ENCODE results near the gene PALLD. TPM values are rescaled to one million over a fixed set of nuclear protein-coding genes. Genes with fewer than 3 reads are reported as not detected.

PALLD gene
- total RNA-seq, 1 experiment from 2014 or later: 23.7 TPM

DNA sequence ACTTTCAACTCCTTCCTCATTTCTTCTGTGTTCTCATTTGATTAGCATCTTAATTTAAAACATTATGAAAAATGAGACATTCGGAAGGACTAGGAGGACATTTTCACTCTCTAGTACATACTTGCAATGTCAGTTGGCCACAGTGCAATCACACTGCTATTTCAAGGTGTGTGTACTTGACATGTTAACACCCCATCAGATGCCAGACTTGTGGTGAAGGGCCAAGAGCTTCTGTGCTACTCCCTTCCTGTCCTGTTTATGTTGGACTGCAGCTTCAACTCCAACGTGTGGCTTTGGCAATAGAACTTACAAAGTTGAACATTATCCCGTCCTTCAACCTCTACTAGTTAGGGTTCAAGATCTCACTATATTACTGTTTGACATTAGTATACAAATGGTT is 221.0 kb downstream of the PALLD start:
- CTCF ChIA-PET: no interaction called here
- Mint-ChIP-seq H3K4me1 (peaks cover 20% of the 10 kb centered on the region), H3K9me3 (peaks cover 5% of the 10 kb centered on the region), H3K36me3 (no peaks in the 10 kb centered on the region), H3K4me3 (no peak overlapping the region), H3K27me3 (ENCODE audit: low read depth) (peaks cover 18% of the 10 kb centered on the region), H3K27ac (no peak overlapping the region)
- ATAC-seq: no peak
- no peak for DNase-seq (ENCODE audit: low spot score)
- POLR2A ChIA-PET: no interaction called here
- no peak for TF ChIP-seq ETV6 (CRISPR knock-in tag; IDR thresholded peaks at IDR 0.05)
- no peak for TF ChIP-seq HMGXB4 (CRISPR knock-in tag; IDR thresholded peaks at IDR 0.05)
- TF ChIP-seq ZNF416 (CRISPR knock-in tag; IDR thresholded peaks at IDR 0.05): no peak
- TF ChIP-seq SP1 (CRISPR knock-in tag; conservative IDR thresholded peaks at IDR 0.05): no peak
- no peak for TF ChIP-seq PRRX2 (CRISPR knock-in tag; IDR thresholded peaks at IDR 0.05)
- TF ChIP-seq ERG (CRISPR knock-in tag; IDR thresholded peaks at IDR 0.05): no peak
- no peak for TF ChIP-seq ESRRA (CRISPR knock-in tag; IDR thresholded peaks at IDR 0.05; ENCODE audit: borderline replicate concordance)
- no peak for TF ChIP-seq ZNF532 (CRISPR knock-in tag; IDR thresholded peaks at IDR 0.05; ENCODE audit: borderline replicate concordance)
- TF ChIP-seq ATF1 (CRISPR knock-in tag; IDR thresholded peaks at IDR 0.05): no peak
- TF ChIP-seq JUN (CRISPR knock-in tag; IDR thresholded peaks at IDR 0.05): no peak
- TF ChIP-seq ZNF219 (CRISPR knock-in tag; IDR thresholded peaks at IDR 0.05; ENCODE audit: borderline replicate concordance): no peak

DNA sequence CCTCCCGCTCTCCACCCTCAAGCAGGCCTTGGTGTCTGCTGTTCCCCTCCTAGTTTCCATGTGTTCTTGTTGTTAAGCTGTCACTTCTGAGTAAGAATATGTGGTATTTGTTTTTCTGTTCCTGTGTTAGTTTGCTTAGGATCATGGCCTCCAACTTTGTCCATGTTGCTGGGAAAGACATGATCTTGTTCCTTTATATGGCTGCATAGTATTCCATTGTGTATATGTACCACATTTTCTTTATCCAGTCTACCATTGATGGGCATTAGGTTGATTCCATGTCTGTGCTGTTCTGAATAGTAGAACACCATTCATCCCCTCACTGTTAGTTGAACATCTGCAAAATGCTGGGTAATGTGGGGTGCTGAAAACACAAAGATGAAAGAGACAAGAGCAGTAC is 222.9 kb downstream of the PALLD start:
- Mint-ChIP-seq H3K27me3 (ENCODE audit: low read depth) (peaks cover 16% of the 10 kb centered on the region), H3K9me3 (peaks cover 5% of the 10 kb centered on the region), H3K4me3 (no peak overlapping the region), H3K27ac (no peak overlapping the region), H3K36me3 (no peaks in the 10 kb centered on the region), H3K4me1 (peaks cover 22% of the 10 kb centered on the region)
- no peak for ATAC-seq
- CTCF ChIA-PET: no interaction called here
- no peak for TF ChIP-seq CBFB (CRISPR knock-in tag; IDR thresholded peaks at IDR 0.05; ENCODE audit: low read depth)
- TF ChIP-seq, protein P1, sequence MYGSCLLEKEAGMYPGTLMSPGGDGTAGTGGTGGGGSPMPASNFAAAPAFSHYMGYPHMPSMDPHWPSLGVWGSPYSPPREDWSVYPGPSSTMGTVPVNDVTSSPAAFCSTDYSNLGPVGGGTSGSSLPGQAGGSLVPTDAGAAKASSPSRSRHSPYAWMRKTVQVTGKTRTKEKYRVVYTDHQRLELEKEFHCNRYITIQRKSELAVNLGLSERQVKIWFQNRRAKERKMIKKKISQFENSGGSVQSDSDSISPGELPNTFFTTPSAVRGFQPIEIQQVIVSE (CRISPR knock-in tag; IDR thresholded peaks at IDR 0.05; ENCODE audit: borderline replicate concordance): no peak
- no peak for TF ChIP-seq NFATC4 (CRISPR knock-in tag; IDR thresholded peaks at IDR 0.05)
- TF ChIP-seq ZNF232 (CRISPR knock-in tag; IDR thresholded peaks at IDR 0.05): no peak
- no peak for TF ChIP-seq ELF4 (CRISPR knock-in tag; IDR thresholded peaks at IDR 0.05; ENCODE audit: low read depth)
- TF ChIP-seq ZSCAN18 (CRISPR knock-in tag; IDR thresholded peaks at IDR 0.05): no peak
- POLR2A ChIA-PET: no interaction called here
- DNase-seq (ENCODE audit: low spot score): no peak

Data from WTC11 (cell line).